Activated T-helper 2 cell treated with anti-CD3 and anti-CD28 coated beads, Interferon-gamma antibody, Interleukin-2, Interleukin-4, amounts not matched to agents 10 μg/mL and 5 μg/mL and 100 μg/mL, durations not matched to agents 14 hours and 24 hours and 36 hours (primary cell): ENCODE measurements around the gene HFM1. TPM values are rescaled to one million over a fixed set of nuclear protein-coding genes. Genes with fewer than 3 reads are reported as not detected.

ENCODE experiments used
- DNase-seq: peaks from one replicate; pipeline ENCODE4 v3.0.0; 2021; ENCODE audit warnings: low spot score
- H3K27ac Mint-ChIP-seq: one replicate; pipeline ENCODE4 v1.8.0; 2021; ENCODE audit warnings: mixed read lengths
- H3K27me3 Mint-ChIP-seq: one replicate; pipeline ENCODE4 v1.8.0; 2021; ENCODE audit warnings: low read depth, mixed read lengths
- H3K36me3 Mint-ChIP-seq: one replicate; pipeline ENCODE4 v1.8.0; 2021; ENCODE audit warnings: low read depth, mixed read lengths
- H3K4me1 Mint-ChIP-seq: one replicate; pipeline ENCODE4 v1.8.0; 2021; ENCODE audit warnings: low read depth, mixed read lengths
- H3K4me3 Mint-ChIP-seq: one replicate; pipeline ENCODE4 v1.8.0; 2021; ENCODE audit warnings: low read depth, mild to moderate bottlenecking, moderate library complexity, mixed read lengths
- H3K9me3 Mint-ChIP-seq: one replicate; pipeline ENCODE4 v1.8.0; 2021; ENCODE audit warnings: mixed read lengths
- intact Hi-C: fragments of 100-400 bp; cut with micrococcal nuclease; formaldehyde crosslinking; loops from one replicate; pipeline ENCODE4 v1.15.1; 2023
- total RNA-seq: library from RNA; stranded (reverse); gene quantifications from 2 replicates; pipeline ENCODE4 v1.2.3, GENCODE V29; 2022

Gene HFM1
- total RNA-seq, 1 donor from 2014 or later = not detected

DNA sequence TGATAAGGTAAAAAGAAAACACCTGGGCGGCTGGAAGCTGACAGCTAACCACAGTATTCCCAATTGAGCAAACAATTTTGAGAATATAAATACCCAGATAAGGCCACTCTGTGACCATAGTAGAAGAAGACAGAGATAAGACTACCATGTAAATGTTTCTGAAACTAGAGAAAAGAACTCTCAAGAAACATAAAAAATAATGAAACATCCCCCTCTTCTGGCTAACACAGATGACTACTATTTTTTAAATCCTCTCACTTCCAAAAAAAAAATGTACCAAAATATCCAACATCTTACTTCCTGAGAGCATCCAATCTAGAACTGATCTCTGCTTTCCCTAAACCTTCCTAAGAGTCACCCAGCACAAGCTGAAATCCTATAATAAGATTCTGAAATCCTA lies 125.9 kb downstream of the HFM1 start:
- H3K4me3 Mint-ChIP-seq = no peak overlapping the region
- H3K9me3 Mint-ChIP-seq = no peaks in the 10 kb centered on the region
- peaks cover 12% of the 10 kb centered on the region for H3K27me3 Mint-ChIP-seq
- H3K4me1 Mint-ChIP-seq = no peaks in the 10 kb centered on the region
- H3K36me3 Mint-ChIP-seq = no peaks in the 10 kb centered on the region
- no peak for DNase-seq
- intact Hi-C loops = no loop called here
- H3K27ac Mint-ChIP-seq = no peak overlapping the region

- intact Hi-C loops = no loop called here
- no peak overlapping the region for H3K27ac Mint-ChIP-seq
- no peaks in the 10 kb centered on the region for H3K4me1 Mint-ChIP-seq
- H3K9me3 Mint-ChIP-seq = no peaks in the 10 kb centered on the region
- no peak for DNase-seq
- peaks cover 8% of the 10 kb centered on the region for H3K27me3 Mint-ChIP-seq
- H3K36me3 Mint-ChIP-seq = no peaks in the 10 kb centered on the region
- no peak overlapping the region for H3K4me3 Mint-ChIP-seq
Measured at GRCh38 chr1:91273875-91274274, 130.8 kb downstream of the HFM1 start.

DNA sequence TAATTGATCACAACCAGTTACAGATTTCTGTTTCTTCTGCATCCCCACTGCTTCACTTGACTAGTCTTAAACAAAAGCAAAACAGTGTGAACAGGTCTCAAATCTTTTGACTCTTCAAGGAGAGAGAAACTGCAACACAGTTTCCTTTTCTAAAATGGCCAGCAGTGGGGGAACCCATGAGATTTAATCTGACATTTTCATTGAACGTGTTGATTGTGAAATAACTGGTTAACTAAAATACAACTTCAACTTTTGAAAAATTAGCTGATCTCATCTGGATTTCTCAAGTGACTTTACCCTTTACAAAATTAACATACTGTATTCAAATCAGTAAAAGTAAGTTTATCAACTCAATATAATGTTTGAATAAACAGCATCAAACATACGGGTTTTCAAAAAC lies 143.0 kb downstream of the HFM1 start:
- no peak for DNase-seq
- H3K4me3 Mint-ChIP-seq = no peak overlapping the region
- no peak overlapping the region for H3K27ac Mint-ChIP-seq
- H3K36me3 Mint-ChIP-seq = no peaks in the 10 kb centered on the region
- no peaks in the 10 kb centered on the region for H3K9me3 Mint-ChIP-seq
- H3K4me1 Mint-ChIP-seq = no peaks in the 10 kb centered on the region
- intact Hi-C loops = no loop called here
- H3K27me3 Mint-ChIP-seq = peaks cover 12% of the 10 kb centered on the region

- intact Hi-C loops = no loop called here
- no peak for DNase-seq
- Mint-ChIP-seq H3K36me3 (no peaks in the 10 kb centered on the region), H3K4me1 (no peaks in the 10 kb centered on the region), H3K27ac (no peak overlapping the region), H3K9me3 (no peaks in the 10 kb centered on the region), H3K27me3 (no peaks in the 10 kb centered on the region), H3K4me3 (no peak overlapping the region)
Measured at GRCh38 chr1:91245435-91245834, 159.2 kb downstream of the HFM1 start.

DNA sequence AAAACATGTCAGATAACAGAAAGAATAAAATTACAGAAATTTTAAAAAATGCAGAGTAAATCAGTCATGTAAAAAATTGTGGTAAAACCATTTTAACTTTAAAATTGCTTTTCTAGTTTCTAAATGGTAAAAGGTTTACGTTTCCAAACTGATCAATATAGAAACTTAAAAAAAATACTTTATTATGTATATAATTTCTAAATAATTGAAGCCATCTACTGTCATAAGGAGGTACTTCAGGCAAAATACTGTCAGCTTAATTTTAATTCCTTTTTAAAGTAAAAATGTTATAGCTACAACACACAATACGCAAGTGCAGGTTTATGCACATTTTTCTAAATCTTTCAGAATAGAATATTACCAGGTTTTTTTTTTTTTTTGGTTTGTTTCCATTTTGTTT lies 159.9 kb downstream of the HFM1 start:
- Mint-ChIP-seq H3K27me3 (no peaks in the 10 kb centered on the region), H3K9me3 (no peaks in the 10 kb centered on the region), H3K4me1 (no peaks in the 10 kb centered on the region), H3K4me3 (no peak overlapping the region), H3K36me3 (no peaks in the 10 kb centered on the region), H3K27ac (no peak overlapping the region)
- DNase-seq = no peak
- intact Hi-C loops = no loop called here

- no peak for DNase-seq
- Mint-ChIP-seq H3K9me3 (no peaks in the 10 kb centered on the region), H3K4me1 (no peaks in the 10 kb centered on the region), H3K4me3 (no peak overlapping the region), H3K27ac (no peak overlapping the region), H3K27me3 (no peaks in the 10 kb centered on the region), H3K36me3 (no peaks in the 10 kb centered on the region)
- intact Hi-C loops = no loop called here
Measured at GRCh38 chr1:91243171-91243570, 161.5 kb downstream of the HFM1 start.

DNA sequence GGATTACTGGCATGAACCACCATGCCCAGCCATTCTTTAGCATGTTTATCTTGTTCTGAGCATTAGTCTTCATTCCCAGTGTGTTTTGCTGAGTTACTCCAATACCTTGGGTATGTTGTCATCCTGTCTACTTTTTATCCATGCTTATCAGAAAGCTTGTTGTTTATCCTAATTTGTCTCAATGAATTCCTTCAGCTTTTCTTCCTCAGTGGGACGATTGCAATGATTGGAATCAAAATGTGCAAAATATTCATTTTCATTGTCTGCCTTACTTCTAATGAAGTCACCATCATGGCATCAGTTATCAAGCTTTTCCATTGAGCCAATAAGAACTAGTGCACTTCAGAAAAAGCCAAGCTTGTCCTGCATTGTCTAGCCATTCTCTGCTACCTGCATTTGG lies 170.5 kb downstream of the HFM1 start:
- Mint-ChIP-seq H3K4me1 (no peaks in the 10 kb centered on the region), H3K27ac (no peak overlapping the region), H3K4me3 (no peak overlapping the region), H3K9me3 (no peaks in the 10 kb centered on the region), H3K27me3 (peaks cover 6% of the 10 kb centered on the region), H3K36me3 (no peaks in the 10 kb centered on the region)
- no peak for DNase-seq
- intact Hi-C loops = no loop called here

GRCh38 chr1:91226741-91227140 lies 177.9 kb downstream of the HFM1 start:
- H3K4me3 Mint-ChIP-seq = no peak overlapping the region
- intact Hi-C loops = no loop called here
- no peaks in the 10 kb centered on the region for H3K36me3 Mint-ChIP-seq
- no peak for DNase-seq
- no peaks in the 10 kb centered on the region for H3K27me3 Mint-ChIP-seq
- no peak overlapping the region for H3K27ac Mint-ChIP-seq
- no peaks in the 10 kb centered on the region for H3K9me3 Mint-ChIP-seq
- no peaks in the 10 kb centered on the region for H3K4me1 Mint-ChIP-seq

DNA sequence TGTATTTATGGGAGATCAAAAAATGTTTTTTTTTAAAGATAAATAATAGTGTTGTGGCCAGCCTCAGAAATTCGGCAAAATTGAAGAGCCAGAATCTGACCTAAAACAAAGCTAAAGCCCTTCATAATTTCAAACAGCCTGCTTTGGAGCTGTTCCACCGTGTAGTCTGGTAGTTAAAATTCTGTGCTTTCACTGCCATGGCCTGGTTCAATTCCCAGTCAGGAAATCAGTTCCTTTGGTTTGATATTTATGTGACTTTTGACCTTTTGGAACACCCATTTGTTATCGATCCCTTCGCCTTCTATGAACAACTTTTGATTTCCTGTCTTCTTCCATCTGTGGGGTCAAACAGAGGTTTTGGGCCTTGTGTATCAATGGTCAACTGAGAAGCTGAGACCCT lies 179.8 kb downstream of the HFM1 start:
- no peak overlapping the region for H3K27ac Mint-ChIP-seq
- H3K27me3 Mint-ChIP-seq = no peaks in the 10 kb centered on the region
- DNase-seq = no peak
- no peaks in the 10 kb centered on the region for H3K9me3 Mint-ChIP-seq
- no peaks in the 10 kb centered on the region for H3K36me3 Mint-ChIP-seq
- no peak overlapping the region for H3K4me3 Mint-ChIP-seq
- H3K4me1 Mint-ChIP-seq = no peaks in the 10 kb centered on the region
- intact Hi-C loops = no loop called here

- no peak overlapping the region for H3K27ac Mint-ChIP-seq
- no peaks in the 10 kb centered on the region for H3K36me3 Mint-ChIP-seq
- H3K9me3 Mint-ChIP-seq = peaks cover 8% of the 10 kb centered on the region
- intact Hi-C loops = no loop called here
- no peak for DNase-seq
- H3K4me1 Mint-ChIP-seq = no peaks in the 10 kb centered on the region
- no peaks in the 10 kb centered on the region for H3K27me3 Mint-ChIP-seq
- H3K4me3 Mint-ChIP-seq = no peak overlapping the region
Measured at GRCh38 chr1:91221017-91221416, 183.6 kb downstream of the HFM1 start.

DNA sequence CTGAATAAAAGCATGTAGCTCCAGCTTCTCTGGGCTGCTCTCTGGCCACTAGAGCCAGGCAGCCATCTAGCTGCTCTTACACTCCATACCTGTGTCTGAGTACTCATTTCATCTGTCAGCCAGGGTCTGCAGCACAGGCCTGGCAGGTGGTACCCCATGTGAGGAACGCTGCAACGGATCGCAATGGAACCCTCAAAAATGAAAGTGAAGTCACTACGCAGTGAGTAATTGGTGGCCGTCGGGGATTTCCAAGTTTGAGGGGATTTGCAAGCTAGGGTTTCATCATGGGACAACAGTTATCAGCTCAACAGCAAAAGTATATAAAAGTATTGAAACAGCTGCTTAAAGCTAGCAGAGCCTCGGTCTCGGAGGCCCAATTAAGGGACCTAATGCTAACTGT lies 186.7 kb downstream of the HFM1 start:
- Mint-ChIP-seq H3K4me1 (no peaks in the 10 kb centered on the region), H3K27me3 (no peaks in the 10 kb centered on the region), H3K4me3 (no peak overlapping the region), H3K9me3 (peaks cover 8% of the 10 kb centered on the region), H3K27ac (no peak overlapping the region), H3K36me3 (no peaks in the 10 kb centered on the region)
- intact Hi-C loops = no loop called here
- no peak for DNase-seq

Other genes with a start within 250 kb of the HFM1 start
- 27.4 and 28.8 TPM in 2 replicates for gene CDC7, start 96.0 kb upstream of the HFM1 start, total RNA-seq